Karpas-422 (cell line): Measurements from ENCODE around the gene PSG1. TPM values are rescaled to one million over a fixed set of nuclear protein-coding genes. Genes with fewer than 3 reads are reported as not detected.
"Not testable (repeated sequence)": the region's sequence is repeated elsewhere in the genome, so short reads cannot be mapped to it uniquely, and the experiment has no call there.

ENCODE experiments used
- DNase-seq: peaks from one replicate; pipeline ENCODE4 v3.0.0-alpha.2; 2015
- H2AFZ ChIP-seq: fragments of 200-600 bp; sonication (generic); 2 replicates; pipeline ENCODE4 v1.6.1; 2014; ENCODE audit warnings: antibody characterized with exemption, low read length, mixed read lengths
- H3K27ac ChIP-seq: fragments of 200-600 bp; sonication (generic); 2 replicates; pipeline ENCODE4 v1.5.1; 2014; ENCODE audit warnings: mild to moderate bottlenecking, low read length, moderate library complexity
- H3K27me3 ChIP-seq: fragments of 200-600 bp; sonication (generic); 2 replicates; pipeline ENCODE4 v1.6.1; 2014; ENCODE audit warnings: low read length, mixed read lengths
- H3K36me3 ChIP-seq: fragments of 200-600 bp; sonication (generic); 2 replicates; pipeline ENCODE4 v1.6.1; 2014; ENCODE audit warnings: low read length, mixed read lengths; ENCODE audit not compliant: insufficient read depth
- H3K4me1 ChIP-seq: fragments of 200-600 bp; sonication (generic); 2 replicates; pipeline ENCODE4 v1.6.1; 2014; ENCODE audit warnings: mild to moderate bottlenecking, low read length, mixed read lengths
- H3K4me2 ChIP-seq: fragments of 200-600 bp; sonication (generic); 2 replicates; pipeline ENCODE4 v1.6.1; 2014; ENCODE audit warnings: low read length, low read depth, mild to moderate bottlenecking; ENCODE audit not compliant: poor library complexity, severe bottlenecking
- H3K4me3 ChIP-seq: fragments of 200-600 bp; sonication (generic); 2 replicates; pipeline ENCODE4 v1.5.1; 2014; ENCODE audit warnings: mild to moderate bottlenecking, antibody characterized with exemption, low read length, mixed read lengths
- H3K79me2 ChIP-seq: fragments of 200-600 bp; sonication (generic); 2 replicates; pipeline ENCODE4 v1.6.1; 2014; ENCODE audit warnings: mild to moderate bottlenecking, low read length, mixed read lengths
- H3K9ac ChIP-seq: fragments of 200-600 bp; sonication (generic); 2 replicates; pipeline ENCODE4 v1.6.0; 2014; ENCODE audit warnings: low read length
- H3K9me2 ChIP-seq: fragments of 200-600 bp; sonication (generic), shearing (Covaris generic); replicated peaks from 2 replicates; pipeline ENCODE4 v1.6.0; 2014; ENCODE audit warnings: mild to moderate bottlenecking, low read length, moderate library complexity; ENCODE audit not compliant: insufficient read depth
- H3K9me3 ChIP-seq: fragments of 300-700, 200-600 bp; sonication (generic); 2 replicates; pipeline ENCODE4 v1.6.1; 2014; ENCODE audit warnings: low read length, mixed read lengths
- H4K20me1 ChIP-seq: fragments of 200-600 bp; sonication (generic); 2 replicates; pipeline ENCODE4 v1.6.1; 2014; ENCODE audit warnings: mild to moderate bottlenecking, antibody characterized with exemption, low read length, low read depth; ENCODE audit not compliant: insufficient read depth
- total RNA-seq: library from RNA; depleted of rRNA; stranded (reverse); fragments of >200 nt; shearing (Covaris generic); gene quantifications from 2 replicates; pipeline ENCODE4 v1.2.3, GENCODE V29; 2014; ENCODE audit warnings: low replicate concordance

Gene PSG1
- total RNA-seq, 1 experiment from 2014 or later: not detected

- not testable (repeated sequence) for H3K79me2 ChIP-seq, H3K9me3 ChIP-seq, H3K4me1 ChIP-seq, H3K9me2 ChIP-seq, H3K27me3 ChIP-seq, H3K9ac ChIP-seq, DNase-seq, H3K4me3 ChIP-seq, H3K27ac ChIP-seq, H2AFZ ChIP-seq, H4K20me1 ChIP-seq, H3K36me3 ChIP-seq, H3K4me2 ChIP-seq
These were observed 19.1 kb upstream of the PSG1 start for GRCh38 chr19:42898656-42899055.

GRCh38 chr19:42897729-42898128 is 18.2 kb upstream of the PSG1 start:
- not testable (repeated sequence) for H3K27ac ChIP-seq

GRCh38 chr19:42890446-42890845 is 10.9 kb upstream of the PSG1 start:
- H3K79me2 ChIP-seq, H3K4me3 ChIP-seq, H3K36me3 ChIP-seq, H3K9ac ChIP-seq, H3K27ac ChIP-seq, H3K4me1 ChIP-seq, DNase-seq, H3K4me2 ChIP-seq, H3K9me2 ChIP-seq, H2AFZ ChIP-seq, H4K20me1 ChIP-seq, H3K9me3 ChIP-seq, H3K27me3 ChIP-seq: not testable (repeated sequence)

More at GRCh38 chr19:42897729-42898128, 18.2 kb upstream of the PSG1 start:
- H3K9me2 ChIP-seq, H3K27me3 ChIP-seq, H3K4me3 ChIP-seq, H3K4me1 ChIP-seq, H3K36me3 ChIP-seq, H2AFZ ChIP-seq, H4K20me1 ChIP-seq, H3K79me2 ChIP-seq, H3K9ac ChIP-seq, H3K4me2 ChIP-seq, H3K9me3 ChIP-seq, DNase-seq: not testable (repeated sequence)

GRCh38 chr19:42887876-42888445 is 8.4 kb upstream of the PSG1 start:
- not testable (repeated sequence) for H3K4me2 ChIP-seq, H3K9me3 ChIP-seq, H3K36me3 ChIP-seq, H3K4me1 ChIP-seq, DNase-seq, H3K27ac ChIP-seq, H3K79me2 ChIP-seq, H3K4me3 ChIP-seq, H2AFZ ChIP-seq, H4K20me1 ChIP-seq, H3K9ac ChIP-seq, H3K27me3 ChIP-seq, H3K9me2 ChIP-seq

- H3K79me2 ChIP-seq, H3K9ac ChIP-seq, H3K9me3 ChIP-seq, H2AFZ ChIP-seq, H3K27ac ChIP-seq, DNase-seq, H4K20me1 ChIP-seq, H3K9me2 ChIP-seq, H3K4me1 ChIP-seq, H3K36me3 ChIP-seq, H3K27me3 ChIP-seq, H3K4me2 ChIP-seq, H3K4me3 ChIP-seq: not testable (repeated sequence)
These were observed 3.2 kb upstream of the PSG1 start for GRCh38 chr19:42882730-42883129.

- H3K9me2 ChIP-seq, DNase-seq, H3K79me2 ChIP-seq, H2AFZ ChIP-seq, H3K4me2 ChIP-seq, H3K36me3 ChIP-seq, H4K20me1 ChIP-seq, H3K27ac ChIP-seq, H3K9ac ChIP-seq, H3K9me3 ChIP-seq, H3K27me3 ChIP-seq, H3K4me1 ChIP-seq, H3K4me3 ChIP-seq: not testable (repeated sequence)
These were observed 2.5 kb upstream of the PSG1 start for GRCh38 chr19:42882010-42882409.

- DNase-seq, H3K9me3 ChIP-seq: not testable (repeated sequence)
These were observed 1.8 kb upstream of the PSG1 start for GRCh38 chr19:42881279-42881678.

GRCh38 chr19:42880621-42881020 is 1.1 kb upstream of the PSG1 start:
- not testable (repeated sequence) for H3K79me2 ChIP-seq, H3K27me3 ChIP-seq, H3K9me3 ChIP-seq, H3K4me1 ChIP-seq, H3K4me2 ChIP-seq, H3K27ac ChIP-seq, H4K20me1 ChIP-seq, H2AFZ ChIP-seq, DNase-seq, H3K9me2 ChIP-seq, H3K4me3 ChIP-seq, H3K36me3 ChIP-seq, H3K9ac ChIP-seq

More at GRCh38 chr19:42881279-42881678, 1.8 kb upstream of the PSG1 start:
- not testable (repeated sequence) for H2AFZ ChIP-seq, H3K27me3 ChIP-seq, H3K9ac ChIP-seq, H3K4me1 ChIP-seq, H3K4me3 ChIP-seq, H3K36me3 ChIP-seq, H3K27ac ChIP-seq, H4K20me1 ChIP-seq, H3K4me2 ChIP-seq, H3K9me2 ChIP-seq, H3K79me2 ChIP-seq

GRCh38 chr19:42876596-42876995 is 2.9 kb downstream of the PSG1 start:
- not testable (repeated sequence) for H3K9me3 ChIP-seq, H3K9ac ChIP-seq, H3K27ac ChIP-seq, H3K36me3 ChIP-seq, H3K9me2 ChIP-seq, H4K20me1 ChIP-seq, DNase-seq, H3K79me2 ChIP-seq, H3K4me3 ChIP-seq, H3K27me3 ChIP-seq, H2AFZ ChIP-seq, H3K4me2 ChIP-seq, H3K4me1 ChIP-seq
